NCI-H146 treated with DMSO at 0.1 percent for 48 hours (cell line): ENCODE measurements around the gene COL7A1.
A peak's percentile ranks its signal among the peaks of the same experiment; 100 is the strongest.

Source experiments
- DNase-seq: peaks from one replicate; lab custom pipeline; 2025; ENCODE audit not compliant: unreplicated experiment; lab: John Stamatoyannopoulos, UW

COL7A1 gene

GRCh38 chr3:48595075-48595525 is at the start of gene COL7A1:
Gene COL7A1, minus strand, starts transcription at chr3:48595329. Its CDS starts 170 bp downstream, at chr3:48595159.
- DNase-seq: no peak

- no peak for DNase-seq
These were observed 47.5 kb upstream of the COL7A1 start for GRCh38 chr3:48642605-48643004.

GRCh38 chr3:48641396-48641795 is 46.3 kb upstream of the COL7A1 start:
- no peak for DNase-seq

GRCh38 chr3:48639944-48640606 is 44.9 kb upstream of the COL7A1 start:
- DNase-seq: no peak

- DNase-seq: no peak
These were observed 42.2 kb upstream of the COL7A1 start for GRCh38 chr3:48637305-48637704.

- DNase-seq: no peak
These were observed 41.1 kb upstream of the COL7A1 start for GRCh38 chr3:48636149-48636655.

GRCh38 chr3:48635222-48636021 is 40.3 kb upstream of the COL7A1 start, which contains the start of gene SLC26A6:
Gene SLC26A6, minus strand, starts transcription at chr3:48635461. Its CDS starts 68 bp downstream, at chr3:48635393.
- DNase-seq: peak; percentile 80

- DNase-seq: no peak
These were observed 39.6 kb upstream of the COL7A1 start for GRCh38 chr3:48634661-48635221.

- no peak for DNase-seq
These were observed 38.6 kb upstream of the COL7A1 start for GRCh38 chr3:48633743-48634142.

GRCh38 chr3:48633256-48633655 is 38.1 kb upstream of the COL7A1 start:
- DNase-seq: no peak

GRCh38 chr3:48631516-48632448 is 36.7 kb upstream of the COL7A1 start:
- no peak for DNase-seq

GRCh38 chr3:48630833-48631232 is 35.7 kb upstream of the COL7A1 start:
- no peak for DNase-seq

- no peak for DNase-seq
These were observed 35.3 kb upstream of the COL7A1 start for GRCh38 chr3:48630407-48630806.

- no peak for DNase-seq
These were observed 34.8 kb upstream of the COL7A1 start for GRCh38 chr3:48629894-48630293.

- DNase-seq: no peak
These were observed 33.3 kb upstream of the COL7A1 start for GRCh38 chr3:48628277-48629017.

- DNase-seq: no peak
These were observed 30.5 kb upstream of the COL7A1 start for GRCh38 chr3:48625600-48625999.

- no peak for DNase-seq
These were observed 29.6 kb upstream of the COL7A1 start for GRCh38 chr3:48624767-48625166.

- DNase-seq: peak; percentile 61
These were observed 28.9 kb upstream of the COL7A1 start for GRCh38 chr3:48623851-48624547.

- no peak for DNase-seq
These were observed 26.3 kb upstream of the COL7A1 start, which contains the start of gene TMEM89 for GRCh38 chr3:48621461-48621869. Gene TMEM89, minus strand, starts transcription at chr3:48621769. Its CDS starts 13 bp downstream, at chr3:48621756.
